Measurements from ENCODE around the gene TNIK. TPM values are rescaled to one million over a fixed set of nuclear protein-coding genes. Genes with fewer than 3 reads are reported as not detected.

Gene TNIK
- total and polyA plus RNA-seq, 2 of the 4 experiments (the other 2 are of a cell fraction), result 3.4 to 6.3 TPM

DNA sequence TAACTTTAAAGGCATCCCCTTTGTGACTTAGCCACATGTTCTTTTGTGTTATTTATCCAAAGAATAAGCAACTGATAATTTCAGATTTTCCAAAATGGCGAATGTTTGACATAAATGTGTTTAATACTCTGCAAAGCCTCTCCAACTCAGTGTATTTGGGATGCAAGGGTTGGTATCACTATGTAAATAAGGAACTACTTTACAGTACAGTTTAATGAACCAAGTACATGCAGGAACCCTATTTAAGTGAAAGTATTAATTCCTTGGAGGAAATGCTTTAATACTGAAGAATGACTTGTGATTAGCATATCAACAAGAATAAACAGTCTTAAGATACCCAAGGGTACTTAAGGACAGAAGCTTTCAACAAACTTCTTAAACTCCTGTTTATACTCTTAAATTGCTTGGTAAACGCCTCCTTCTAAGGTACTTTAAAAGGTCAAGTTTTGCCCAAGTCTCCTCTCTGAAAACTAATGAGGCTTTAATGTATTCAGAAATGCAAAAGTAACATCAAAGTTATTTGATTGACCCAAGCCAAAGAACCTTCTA, 107.7 kb downstream of the TNIK start:
- TF ChIP-seq, protein P1, sequence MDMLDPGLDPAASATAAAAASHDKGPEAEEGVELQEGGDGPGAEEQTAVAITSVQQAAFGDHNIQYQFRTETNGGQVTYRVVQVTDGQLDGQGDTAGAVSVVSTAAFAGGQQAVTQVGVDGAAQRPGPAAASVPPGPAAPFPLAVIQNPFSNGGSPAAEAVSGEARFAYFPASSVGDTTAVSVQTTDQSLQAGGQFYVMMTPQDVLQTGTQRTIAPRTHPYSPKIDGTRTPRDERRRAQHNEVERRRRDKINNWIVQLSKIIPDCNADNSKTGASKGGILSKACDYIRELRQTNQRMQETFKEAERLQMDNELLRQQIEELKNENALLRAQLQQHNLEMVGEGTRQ (IDR thresholded peaks at IDR 0.05; ENCODE audit: low read depth, low read length), result no peak
- TF ChIP-seq MAZ (IDR thresholded peaks at IDR 0.05; ENCODE audit: borderline replicate concordance, low read depth, low read length) (no peak), MAFK (IDR thresholded peaks at IDR 0.05; ENCODE audit: low read depth, low read length) (no peak), CEBPB (IDR thresholded peaks at IDR 0.05; ENCODE audit: low read depth, low read length) (no peak), SMC3 (IDR thresholded peaks at IDR 0.05; ENCODE audit: low read depth, low read length) (no peak), CHD1 (IDR thresholded peaks at IDR 0.05; ENCODE audit: low read depth, low read length) (no peak), RFX5 (IDR thresholded peaks at IDR 0.05; ENCODE audit: low read depth, low read length) (no peak), POLR2A (IDR thresholded peaks at IDR 0.05; ENCODE audit: low read depth, low read length) (no peak), BHLHE40 (IDR thresholded peaks at IDR 0.05; ENCODE audit: low read depth, low read length) (no peak), RCOR1 (IDR thresholded peaks at IDR 0.05; ENCODE audit: insufficient replicate concordance, low read length) (no peak), NFE2L2 (IDR thresholded peaks at IDR 0.05; ENCODE audit: low read depth, low read length) (no peak), RAD21 (IDR thresholded peaks at IDR 0.05; ENCODE audit: low read length) (no peak), FOS (IDR thresholded peaks at IDR 0.05; ENCODE audit: low read depth, low read length) (no peak), MXI1 (IDR thresholded peaks at IDR 0.05; ENCODE audit: borderline replicate concordance, low read depth, low read length) (no peak)
- TF ChIP-seq, protein P2, sequence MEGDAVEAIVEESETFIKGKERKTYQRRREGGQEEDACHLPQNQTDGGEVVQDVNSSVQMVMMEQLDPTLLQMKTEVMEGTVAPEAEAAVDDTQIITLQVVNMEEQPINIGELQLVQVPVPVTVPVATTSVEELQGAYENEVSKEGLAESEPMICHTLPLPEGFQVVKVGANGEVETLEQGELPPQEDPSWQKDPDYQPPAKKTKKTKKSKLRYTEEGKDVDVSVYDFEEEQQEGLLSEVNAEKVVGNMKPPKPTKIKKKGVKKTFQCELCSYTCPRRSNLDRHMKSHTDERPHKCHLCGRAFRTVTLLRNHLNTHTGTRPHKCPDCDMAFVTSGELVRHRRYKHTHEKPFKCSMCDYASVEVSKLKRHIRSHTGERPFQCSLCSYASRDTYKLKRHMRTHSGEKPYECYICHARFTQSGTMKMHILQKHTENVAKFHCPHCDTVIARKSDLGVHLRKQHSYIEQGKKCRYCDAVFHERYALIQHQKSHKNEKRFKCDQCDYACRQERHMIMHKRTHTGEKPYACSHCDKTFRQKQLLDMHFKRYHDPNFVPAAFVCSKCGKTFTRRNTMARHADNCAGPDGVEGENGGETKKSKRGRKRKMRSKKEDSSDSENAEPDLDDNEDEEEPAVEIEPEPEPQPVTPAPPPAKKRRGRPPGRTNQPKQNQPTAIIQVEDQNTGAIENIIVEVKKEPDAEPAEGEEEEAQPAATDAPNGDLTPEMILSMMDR (conservative IDR thresholded peaks at IDR 0.05; ENCODE audit: low read depth, low read length), result no peak
- TF ChIP-seq, protein P3, sequence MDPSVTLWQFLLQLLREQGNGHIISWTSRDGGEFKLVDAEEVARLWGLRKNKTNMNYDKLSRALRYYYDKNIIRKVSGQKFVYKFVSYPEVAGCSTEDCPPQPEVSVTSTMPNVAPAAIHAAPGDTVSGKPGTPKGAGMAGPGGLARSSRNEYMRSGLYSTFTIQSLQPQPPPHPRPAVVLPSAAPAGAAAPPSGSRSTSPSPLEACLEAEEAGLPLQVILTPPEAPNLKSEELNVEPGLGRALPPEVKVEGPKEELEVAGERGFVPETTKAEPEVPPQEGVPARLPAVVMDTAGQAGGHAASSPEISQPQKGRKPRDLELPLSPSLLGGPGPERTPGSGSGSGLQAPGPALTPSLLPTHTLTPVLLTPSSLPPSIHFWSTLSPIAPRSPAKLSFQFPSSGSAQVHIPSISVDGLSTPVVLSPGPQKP (IDR thresholded peaks at IDR 0.05; ENCODE audit: borderline replicate concordance, low read depth, low read length), result no peak
- H3K4me2 ChIP-seq (ENCODE audit: low read depth, low read length), result no peak overlapping the region
- dilution Hi-C loops (cut with HindIII; ENCODE audit: low sequenced_read_pairs, unreplicated experiment) (no loop called here), intact Hi-C loops (cut with micrococcal nuclease) (no loop called here), in situ Hi-C loops (cut with MboI; ENCODE audit: low sequenced_read_pairs) (no loop called here)
- H2AFZ ChIP-seq (replicated peaks; ENCODE audit: low read length, poor library complexity), result no peak overlapping the region
- no CpG with 5 or more reads among the region's 2 CpGs for WGBS, 2 experiments (ENCODE audit: extremely low coverage in 2 of 2, insufficient read length in 1 of 2)
- no peaks in the 10 kb centered on the region for H3K27me3 ChIP-seq (ENCODE audit: control insufficient read depth, insufficient read depth, low read length)
- H3K4ac ChIP-seq (ENCODE audit: low read depth, low read length), result no peak overlapping the region
- H2AK5ac ChIP-seq (ENCODE audit: low read depth, low read length), result no peak overlapping the region
- BruUV-seq (replicated peaks), result no TSS peak
- H3K9ac ChIP-seq (ENCODE audit: low read depth, low read length), result no peak overlapping the region
- ChIA-PET CTCF (no interaction called here), POLR2A (ENCODE audit: unreplicated experiment) (no interaction called here)
- H4K8ac ChIP-seq (ENCODE audit: low read depth in 2 of 2, low read length in 2 of 2), result no peak overlapping the region
- no peak overlapping the region for H2BK120ac ChIP-seq (ENCODE audit: low read depth, low read length)
- DNase-seq (no peak), ATAC-seq (ENCODE audit: low read depth) (no peak)
- H2BK15ac ChIP-seq (ENCODE audit: low read depth, low read length), result no peak overlapping the region
- no peak overlapping the region for H2BK20ac ChIP-seq (ENCODE audit: low read depth, low read length)
- 0 out of 2 replicates have a peak, but pooled peaks cover 3% of the 10 kb centered on the region for H3K9me1 ChIP-seq (ENCODE audit: insufficient read depth, low read length)
- H3K18ac ChIP-seq (ENCODE audit: low read depth, low read length), result no peak overlapping the region
- H4K5ac ChIP-seq (ENCODE audit: low read depth, low read length), result no peak overlapping the region
- no peak overlapping the region for H2BK5ac ChIP-seq (ENCODE audit: low read depth, low read length, poor library complexity, severe bottlenecking)
- H3K4me3 ChIP-seq (ENCODE audit: insufficient read depth, low read depth, low read length), result no peak overlapping the region
- H3K79me1 ChIP-seq (ENCODE audit: low read depth in 1 of 2, low read length in 2 of 2), result no peaks in the 10 kb centered on the region
- no peak overlapping the region for H3K27ac ChIP-seq (ENCODE audit: insufficient read depth, low read length)
- H3K4me1 ChIP-seq (ENCODE audit: control insufficient read depth, insufficient read depth, low read length), result peaks cover 2% of the 10 kb centered on the region; the same call in 1 of the 2 replicates
- H4K91ac ChIP-seq (ENCODE audit: insufficient read depth, low read depth, low read length), result no peak overlapping the region
- H3K56ac ChIP-seq (ENCODE audit: extremely low read depth, insufficient read depth, low read length), result no peak overlapping the region
- H3K14ac ChIP-seq (replicated peaks; ENCODE audit: low read depth, low read length), result no peak overlapping the region
- no peaks in the 10 kb centered on the region for H4K20me1 ChIP-seq (ENCODE audit: insufficient read depth, low read length)
- H3K36me3 ChIP-seq (ENCODE audit: control insufficient read depth, insufficient read depth, low read length), result no peaks in the 10 kb centered on the region
- no peak overlapping the region for H3K23ac ChIP-seq (ENCODE audit: low read depth, low read length)
- H3K9me3 ChIP-seq (ENCODE audit: control insufficient read depth, insufficient read depth, low read length), result no peaks in the 10 kb centered on the region
- H2AK9ac ChIP-seq (replicated peaks; ENCODE audit: low read depth, low read length, poor library complexity), result no peak overlapping the region

All from IMR-90 (cell line).